ENCODE results near the gene MAGEA1.

Gene MAGEA1

DNA sequence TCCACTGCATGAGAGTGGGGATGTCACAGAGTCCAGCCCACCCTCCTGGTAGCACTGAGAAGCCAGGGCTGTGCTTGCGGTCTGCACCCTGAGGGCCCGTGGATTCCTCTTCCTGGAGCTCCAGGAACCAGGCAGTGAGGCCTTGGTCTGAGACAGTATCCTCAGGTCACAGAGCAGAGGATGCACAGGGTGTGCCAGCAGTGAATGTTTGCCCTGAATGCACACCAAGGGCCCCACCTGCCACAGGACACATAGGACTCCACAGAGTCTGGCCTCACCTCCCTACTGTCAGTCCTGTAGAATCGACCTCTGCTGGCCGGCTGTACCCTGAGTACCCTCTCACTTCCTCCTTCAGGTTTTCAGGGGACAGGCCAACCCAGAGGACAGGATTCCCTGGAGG, 2.7 kb downstream of the MAGEA1 start:
- no peak for TF ChIP-seq CTCF (IDR thresholded peaks at IDR 0.05; ENCODE audit: low read depth, low read length)
- H3K4me3 ChIP-seq (ENCODE audit: low read depth, low read length) = no peak overlapping the region

GRCh38 chrX:153184787-153185186, 5.7 kb downstream of the MAGEA1 start:
- no peak overlapping the region for H3K4me3 ChIP-seq (ENCODE audit: low read depth, low read length)
- TF ChIP-seq CTCF (IDR thresholded peaks at IDR 0.05; ENCODE audit: low read depth, low read length) = no peak

DNA sequence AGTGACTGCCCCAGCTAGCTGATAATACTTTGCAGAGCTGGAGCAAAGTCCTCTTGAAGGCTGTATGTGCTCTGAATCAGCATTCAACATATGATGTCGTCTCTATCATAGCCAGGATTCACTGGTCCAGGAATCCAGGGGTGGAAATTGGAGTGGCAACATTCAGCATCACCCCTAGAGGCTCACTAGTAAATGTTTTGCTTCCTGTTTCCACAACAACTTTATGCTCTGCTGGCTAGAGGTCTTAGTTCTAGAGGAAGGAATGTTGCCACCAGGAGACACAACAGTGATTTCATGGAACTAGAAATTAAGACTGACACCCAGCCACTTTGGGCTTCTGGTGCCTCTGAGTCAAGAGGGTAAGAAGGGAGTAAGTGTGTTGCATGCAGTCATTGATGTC, 11.3 kb downstream of the MAGEA1 start:
- no peak for TF ChIP-seq CTCF (IDR thresholded peaks at IDR 0.05; ENCODE audit: low read depth, low read length)
- H3K4me3 ChIP-seq (ENCODE audit: low read depth, low read length) = no peak overlapping the region

DNA sequence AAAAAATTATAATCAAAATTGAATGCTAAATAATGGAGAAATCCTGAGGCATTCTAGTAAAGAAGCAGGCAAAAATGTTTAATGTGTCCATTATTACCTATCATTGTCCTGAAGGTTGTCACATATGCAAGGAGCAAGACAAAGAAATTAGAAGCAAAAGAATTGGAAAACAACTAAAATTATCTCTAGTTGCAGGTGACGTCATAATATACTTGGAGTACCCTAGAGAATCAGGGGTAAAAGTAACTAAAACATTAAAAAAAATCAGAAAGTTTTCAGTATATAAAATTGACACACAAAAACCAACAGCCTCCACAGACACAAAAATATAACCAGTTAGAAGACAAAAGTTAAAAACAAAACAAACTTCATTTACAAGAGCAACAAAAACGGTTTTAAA, 21.4 kb downstream of the MAGEA1 start:
- no peak for TF ChIP-seq CTCF (IDR thresholded peaks at IDR 0.05; ENCODE audit: low read depth, low read length)

GRCh38 chrX:153206425-153207046, 27.5 kb downstream of the MAGEA1 start:
- no peak for TF ChIP-seq CTCF (IDR thresholded peaks at IDR 0.05; ENCODE audit: low read depth, low read length)

More for the DNA sequence above, 21.4 kb downstream of the MAGEA1 start:
- H3K4me3 ChIP-seq (ENCODE audit: low read depth, low read length) = no peak overlapping the region

GRCh38 chrX:153209347-153209746, 30.3 kb downstream of the MAGEA1 start:
- TF ChIP-seq CTCF (IDR thresholded peaks at IDR 0.05; ENCODE audit: low read depth, low read length) = no peak
- no peak overlapping the region for H3K4me3 ChIP-seq (ENCODE audit: low read depth, low read length)

More at GRCh38 chrX:153206425-153207046, 27.5 kb downstream of the MAGEA1 start:
- no peak overlapping the region for H3K4me3 ChIP-seq (ENCODE audit: low read depth, low read length)

DNA sequence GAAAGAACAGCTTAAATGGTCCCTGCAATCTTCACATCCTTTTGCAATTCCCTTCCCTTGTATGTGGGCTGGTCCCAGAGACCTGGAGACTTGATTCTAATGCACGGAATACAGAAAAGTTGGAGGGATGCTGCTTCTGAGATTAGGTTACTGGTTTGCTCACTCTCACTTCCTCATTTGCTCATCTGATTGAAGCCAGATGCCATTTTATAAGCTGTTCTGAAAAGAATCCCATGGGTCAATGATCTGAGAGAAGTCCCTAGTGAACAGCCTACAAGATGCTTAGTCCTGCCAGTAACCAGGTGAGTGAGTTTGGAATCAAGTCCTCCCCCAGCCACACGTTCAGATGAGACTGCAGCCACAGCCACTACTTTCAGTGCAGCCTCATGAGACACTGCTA, 35.9 kb downstream of the MAGEA1 start:
- H3K4me3 ChIP-seq (ENCODE audit: low read depth, low read length) = no peak overlapping the region
- no peak for TF ChIP-seq CTCF (IDR thresholded peaks at IDR 0.05; ENCODE audit: low read depth, low read length)

All from WI38 (cell line).